GM19035 (cell line): ENCODE measurements around the gene S100A8.
"Not testable (repeated sequence)": the region's sequence is repeated elsewhere in the genome, so short reads cannot be mapped to it uniquely, and the experiment has no call there.

Experiments used
- ATAC-seq: cut with Tn5 transposase; IDR thresholded peaks from one replicate; pipeline ENCODE4 v1.9.1; 2021; ENCODE audit not compliant: unreplicated experiment

S100A8 gene

DNA sequence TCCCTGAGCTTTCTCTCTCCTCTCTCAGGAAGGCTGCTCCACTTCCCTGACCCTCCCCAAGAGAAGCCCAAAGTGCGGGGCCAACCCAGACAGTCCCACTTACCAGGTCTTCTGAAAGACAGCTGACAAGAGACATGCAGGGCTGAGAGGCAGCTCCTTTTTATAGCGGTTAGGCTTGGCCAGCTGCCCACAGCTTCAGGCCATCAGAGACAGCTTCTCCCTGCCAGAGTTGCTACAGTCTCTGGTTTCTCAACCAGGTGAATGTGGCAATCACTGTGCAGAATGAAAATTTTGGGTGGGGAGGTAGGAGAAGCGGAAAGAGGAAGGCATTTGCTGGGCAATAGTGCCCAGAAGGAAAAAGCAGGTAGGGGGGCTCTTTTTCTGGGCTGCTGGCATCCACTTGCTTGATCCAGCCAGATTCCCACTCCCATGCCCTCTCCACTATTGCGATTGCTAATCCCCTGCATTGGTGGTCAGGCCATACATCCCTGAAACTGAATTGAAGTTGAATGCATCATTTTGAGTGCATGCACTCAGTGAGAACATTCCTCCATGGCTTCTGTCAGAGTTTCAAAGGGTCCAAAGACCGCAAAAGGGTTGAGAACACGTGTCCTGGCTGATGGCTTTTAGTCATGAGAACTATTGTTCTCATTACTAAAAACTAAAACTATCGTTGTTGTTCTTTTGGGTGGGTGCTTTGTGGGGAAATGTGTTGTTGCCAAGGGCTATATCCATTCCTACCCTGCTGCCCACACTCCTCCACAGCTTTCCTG is at the start of gene S100A8:
Gene S100A8, minus strand, starts transcription at position 136 of the 773 bp plus-strand sequence. CDS start 538 bp downstream, outside the sequence.
- no peak for ATAC-seq

DNA sequence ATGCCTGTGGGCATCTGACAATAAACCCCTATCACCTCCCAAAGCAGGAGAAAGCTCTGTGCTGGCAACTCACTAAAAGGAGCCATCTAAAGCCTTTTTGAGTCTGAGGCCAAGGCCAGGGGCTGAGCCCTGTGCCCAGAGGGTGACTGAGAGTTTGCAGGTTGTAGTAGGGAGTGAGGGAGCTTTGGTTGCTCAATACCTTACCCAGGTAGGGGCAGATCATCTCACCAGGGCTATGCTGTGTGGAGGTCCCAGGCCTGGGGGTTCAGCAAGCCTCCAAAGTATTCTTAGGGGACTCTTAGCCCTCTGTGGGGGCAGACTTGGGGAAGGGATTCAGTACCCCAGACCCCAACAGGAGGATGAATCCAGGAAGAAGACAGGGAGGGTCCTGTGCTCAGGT is 48.4 kb upstream of the S100A8 start:
- no peak for ATAC-seq

GRCh38 chr1:153438599-153438998 is 47.7 kb upstream of the S100A8 start:
- no peak for ATAC-seq

GRCh38 chr1:153437236-153437635 is 46.4 kb upstream of the S100A8 start:
- no peak for ATAC-seq

DNA sequence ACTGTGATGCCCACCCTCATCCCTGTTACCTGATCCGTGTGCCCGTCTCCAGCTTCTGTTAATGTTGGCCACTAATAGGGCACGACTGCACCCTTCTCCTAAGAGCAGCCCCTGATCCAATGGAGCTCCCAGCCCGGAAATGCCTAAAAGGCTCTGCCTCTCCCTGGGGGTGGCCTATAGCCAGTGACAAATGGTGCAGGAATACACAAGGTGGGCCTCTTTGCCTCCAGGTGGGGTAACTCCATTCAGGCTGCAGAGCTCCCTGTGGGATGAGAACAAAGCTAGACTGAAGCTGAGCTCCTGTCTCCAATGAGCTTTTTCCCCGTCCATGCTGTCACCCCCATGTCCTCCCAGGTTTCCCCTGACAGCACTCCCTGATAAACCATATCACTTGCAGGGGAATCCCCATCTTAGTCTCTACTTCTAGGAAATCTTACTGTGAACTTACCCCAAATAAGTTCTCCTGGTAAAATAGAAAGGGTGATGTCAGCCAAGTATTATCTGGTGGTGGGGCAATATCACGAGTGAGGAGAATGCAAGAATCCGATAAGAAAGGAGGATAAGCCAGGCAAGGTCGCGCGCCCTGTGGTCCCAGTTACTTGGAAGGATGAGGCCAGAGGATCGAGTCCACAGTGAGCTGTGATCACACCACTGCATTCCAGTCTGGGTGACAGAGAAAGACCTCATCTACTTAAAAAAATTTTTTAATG is 44.0 kb upstream of the S100A8 start:
- ATAC-seq = no peak

DNA sequence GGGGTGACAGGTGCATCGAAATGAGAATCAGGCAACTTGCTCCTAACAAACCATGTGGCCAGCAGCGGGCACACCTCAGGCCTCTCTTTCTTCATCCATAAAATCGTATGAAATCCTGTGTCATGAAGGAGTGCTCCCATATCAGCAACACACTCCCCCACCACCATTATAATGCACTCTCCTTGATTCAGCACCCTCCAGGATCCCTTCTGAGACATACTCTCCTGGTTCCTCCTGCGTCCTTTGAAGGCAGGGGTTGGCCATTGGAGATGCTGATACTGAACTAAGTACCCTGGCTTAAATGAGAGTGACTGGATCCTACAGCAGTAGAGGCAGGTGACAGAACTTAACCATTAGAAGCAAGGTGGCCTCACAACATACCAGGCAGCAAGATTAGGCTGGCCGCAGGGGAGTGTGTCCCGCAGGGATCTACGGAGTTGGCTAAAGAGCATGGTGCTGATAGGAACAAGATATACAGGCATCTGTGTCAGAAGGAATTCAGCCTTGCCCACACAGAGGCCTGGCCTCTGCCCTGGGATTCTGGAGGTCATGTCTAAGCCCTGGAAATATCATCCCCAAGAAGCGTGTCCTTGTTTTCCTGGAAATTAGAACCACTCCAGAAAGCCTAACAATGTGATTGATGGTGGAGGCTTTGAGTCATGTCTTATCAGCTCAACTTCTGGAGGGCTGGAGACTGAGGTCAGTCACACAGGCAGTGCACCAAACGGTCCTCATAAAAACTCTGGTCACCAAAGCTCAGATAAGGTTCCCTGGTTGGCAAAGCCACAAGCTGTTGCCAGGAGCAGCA is 42.2 kb upstream of the S100A8 start:
- no peak for ATAC-seq

DNA sequence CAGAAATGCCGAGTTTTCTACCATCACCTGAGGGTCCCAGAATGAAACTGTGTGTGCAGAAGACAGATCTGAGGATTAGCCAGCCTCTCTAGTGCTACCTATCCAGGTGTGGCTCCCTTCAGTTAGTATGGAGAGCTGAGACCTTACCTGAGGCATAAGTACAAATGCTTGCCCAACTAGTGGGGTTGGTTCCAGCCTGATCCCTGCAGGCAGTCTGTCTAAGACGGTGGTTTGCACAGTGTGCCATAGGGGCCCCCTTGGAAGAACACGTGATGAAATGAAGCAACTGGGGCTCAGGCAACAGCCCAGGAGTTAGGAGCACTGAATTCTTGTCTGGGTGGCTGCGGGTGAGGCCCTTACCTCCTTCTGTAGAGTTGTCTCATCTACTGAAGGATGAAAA is 41.1 kb upstream of the S100A8 start:
- no peak for ATAC-seq

DNA sequence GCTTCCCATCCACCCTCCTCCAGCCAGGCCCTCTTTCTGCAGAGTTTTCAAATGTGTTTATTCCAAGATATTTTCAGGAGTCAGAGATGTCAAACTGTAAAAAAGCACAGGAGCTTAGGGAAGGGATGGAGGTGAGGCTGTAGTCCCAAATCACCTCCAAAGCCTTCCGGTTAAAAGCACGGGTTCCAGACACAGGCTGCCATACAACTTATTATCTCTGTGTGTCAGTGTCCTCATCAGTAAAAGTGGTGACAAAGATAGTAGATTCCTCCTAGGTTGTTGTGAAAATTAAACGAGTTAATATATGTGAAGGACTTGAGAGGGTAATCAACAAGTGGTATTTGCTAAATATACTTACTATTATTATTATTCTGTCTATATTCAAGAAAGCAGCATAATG is 40.6 kb upstream of the S100A8 start:
- no peak for ATAC-seq

DNA sequence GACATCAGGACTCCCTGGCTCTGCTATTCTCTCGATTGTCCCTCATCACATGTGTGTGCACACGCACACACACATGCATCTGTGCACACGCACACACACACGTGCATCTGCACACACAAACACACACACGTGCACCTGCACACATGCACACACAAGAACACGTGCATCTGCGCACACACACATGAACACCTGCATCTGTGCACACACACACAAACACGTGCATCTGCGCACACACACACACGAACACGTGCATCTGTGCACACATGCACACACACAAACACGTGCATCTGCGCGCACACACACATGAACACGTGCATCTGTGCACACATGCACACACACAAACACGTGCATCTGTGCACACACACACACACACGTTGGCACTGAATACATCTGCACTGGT is 40.1 kb upstream of the S100A8 start:
- ATAC-seq = no peak

DNA sequence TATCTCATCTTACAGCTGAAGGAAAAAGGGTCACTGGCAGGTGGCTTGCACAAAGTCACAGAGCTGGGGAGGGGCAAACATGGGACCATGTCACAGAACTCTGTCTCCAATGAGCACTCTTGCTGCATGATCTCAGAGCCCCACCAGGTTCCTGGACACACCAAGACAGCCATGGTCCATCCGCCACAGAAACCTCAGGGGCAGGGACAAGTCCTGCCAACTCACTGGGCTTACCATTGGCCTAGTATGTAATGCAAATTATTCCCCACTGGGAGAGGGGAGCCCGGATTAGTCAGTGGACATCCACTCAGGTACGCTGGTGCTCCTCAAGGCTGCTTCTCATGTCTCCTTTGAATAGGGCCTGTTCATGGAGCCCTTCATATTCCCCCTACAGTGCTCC is 39.7 kb upstream of the S100A8 start:
- ATAC-seq = no peak

DNA sequence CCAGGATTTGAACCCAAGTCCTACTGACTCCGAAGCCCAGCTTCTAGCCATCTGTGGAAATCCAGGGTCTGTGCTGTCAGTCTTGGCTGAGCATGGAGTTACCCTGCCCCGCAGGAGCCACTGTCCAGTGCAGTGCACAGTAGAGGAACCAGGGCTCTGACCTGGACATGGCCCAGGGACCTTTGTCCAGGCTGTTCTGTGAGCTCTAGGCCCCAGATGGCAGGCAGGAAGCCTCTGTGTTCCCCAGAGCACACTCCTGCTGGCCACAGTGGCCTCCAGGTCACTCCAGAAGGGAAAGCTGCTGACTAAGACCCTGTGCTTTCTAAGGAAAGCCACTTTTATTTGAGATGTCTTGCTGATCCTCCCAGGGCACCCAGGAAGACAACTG is 39.3 kb upstream of the S100A8 start:
- no peak for ATAC-seq

- no peak for ATAC-seq
Observed at GRCh38 chr1:153429266-153430165, 38.6 kb upstream of the S100A8 start.

- no peak for ATAC-seq
Observed at GRCh38 chr1:153428791-153429190, 37.9 kb upstream of the S100A8 start.

DNA sequence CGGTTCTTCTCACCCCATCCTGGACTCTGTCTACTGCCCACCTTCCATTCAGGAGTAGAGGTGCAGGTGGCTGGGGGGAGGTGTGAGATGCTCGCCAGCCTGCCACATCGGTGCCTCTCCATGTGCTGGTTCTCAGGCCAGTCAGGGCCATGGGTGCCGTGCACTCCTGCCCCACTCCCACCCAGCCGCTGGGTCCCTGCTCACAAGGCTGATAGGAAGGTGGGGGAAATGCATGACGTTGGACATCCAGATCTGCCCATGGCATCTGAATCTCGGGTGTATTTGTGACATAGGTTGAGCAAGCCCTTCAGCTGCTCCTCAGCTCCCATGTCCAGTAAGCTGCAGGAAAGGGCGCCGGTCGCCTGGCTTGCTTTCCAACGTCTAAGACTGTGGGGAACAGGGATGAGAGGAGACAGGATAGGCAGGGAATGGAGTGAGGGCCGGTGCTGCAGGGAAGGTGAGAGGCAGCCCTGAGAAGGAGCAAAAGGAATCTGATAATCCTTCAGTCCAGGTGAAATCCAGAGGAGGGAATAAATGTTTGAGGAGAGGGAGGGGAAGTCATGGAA is 37.3 kb upstream of the S100A8 start:
- ATAC-seq = no peak

DNA sequence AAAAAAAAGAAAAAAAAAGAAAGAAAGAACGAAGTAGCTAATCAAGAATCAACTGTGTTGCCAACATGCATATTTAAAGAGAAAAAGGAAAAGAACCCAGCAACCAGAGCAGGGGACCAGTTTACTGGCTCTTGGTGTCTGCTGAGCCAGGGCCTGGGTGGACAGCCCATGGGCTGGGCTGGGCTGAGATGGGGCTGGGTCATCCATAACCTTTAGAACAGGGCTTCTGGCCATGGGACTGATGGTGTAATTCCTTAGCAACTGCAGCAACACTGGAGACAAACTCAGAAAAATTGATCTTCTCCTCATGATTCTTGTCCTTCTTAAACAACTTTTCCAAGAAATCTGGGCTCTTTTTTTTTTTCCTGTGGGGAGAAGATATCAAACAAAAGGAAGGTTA is 35.9 kb upstream of the S100A8 start:
- ATAC-seq = no peak

DNA sequence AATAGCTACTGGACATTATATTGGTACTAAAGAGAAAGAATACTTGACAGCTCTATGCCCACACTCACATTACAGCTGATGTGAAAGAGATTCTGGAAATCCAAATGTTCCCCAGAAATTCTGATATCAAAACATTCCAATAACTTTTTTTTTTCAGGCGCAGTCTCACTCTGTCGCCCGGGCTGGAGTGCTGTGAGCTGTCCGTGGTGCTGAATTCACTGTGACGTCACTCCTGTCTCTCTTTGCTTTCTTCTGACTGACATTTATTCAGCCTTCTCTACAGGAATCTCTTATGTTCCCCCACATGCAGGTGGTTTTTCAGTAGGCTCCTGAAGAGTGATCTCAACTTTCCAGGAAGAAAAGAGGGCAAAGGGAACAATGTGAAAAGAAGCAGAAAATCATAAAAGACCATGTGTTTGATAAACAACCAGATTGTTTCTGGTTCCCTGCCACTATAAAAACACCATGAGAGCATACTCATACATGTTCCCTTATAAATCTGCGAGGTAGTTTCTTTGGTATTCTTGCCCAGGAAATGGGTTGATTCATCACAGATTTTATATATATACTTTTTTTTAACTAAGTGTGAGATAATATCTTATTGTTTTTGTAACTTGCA is 31.7 kb upstream of the S100A8 start:
- no peak for ATAC-seq

DNA sequence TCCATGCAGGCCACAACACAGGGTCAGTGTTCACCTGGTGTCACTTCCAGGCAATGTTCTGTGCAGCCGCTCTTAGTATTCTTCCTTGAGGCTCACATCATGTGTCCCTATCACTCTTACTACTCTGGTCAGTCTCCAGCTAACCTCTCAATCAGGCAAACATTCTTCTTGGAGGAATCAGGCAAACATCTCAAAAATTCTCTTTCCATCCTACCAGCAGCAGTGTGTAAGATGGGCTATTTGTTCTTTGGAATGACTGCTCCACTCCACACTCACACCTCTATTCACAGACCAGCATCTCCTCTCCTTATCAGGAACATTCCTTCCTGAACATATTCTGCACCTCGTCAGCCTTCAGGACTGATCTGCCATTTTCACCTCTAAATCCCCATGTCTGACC is 29.4 kb upstream of the S100A8 start:
- no peak for ATAC-seq

DNA sequence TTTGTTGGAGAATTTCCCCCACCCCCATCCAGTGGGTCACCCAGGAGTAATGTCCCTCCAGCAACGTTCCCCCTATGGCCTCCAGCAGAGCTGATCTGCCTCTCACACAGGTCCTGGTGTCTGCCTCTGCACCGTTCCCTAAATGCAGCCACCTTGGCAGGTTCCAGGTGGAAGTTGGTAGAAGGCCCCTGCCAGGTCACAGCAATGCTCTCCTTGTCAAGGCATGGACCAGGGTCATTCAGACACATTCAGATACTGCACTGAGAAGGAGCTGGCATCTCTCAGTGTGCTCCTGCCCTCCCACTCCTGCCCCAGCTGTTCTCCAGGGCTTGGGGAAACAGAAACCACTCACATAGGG is 28.5 kb upstream of the S100A8 start:
- not testable (repeated sequence) for ATAC-seq

DNA sequence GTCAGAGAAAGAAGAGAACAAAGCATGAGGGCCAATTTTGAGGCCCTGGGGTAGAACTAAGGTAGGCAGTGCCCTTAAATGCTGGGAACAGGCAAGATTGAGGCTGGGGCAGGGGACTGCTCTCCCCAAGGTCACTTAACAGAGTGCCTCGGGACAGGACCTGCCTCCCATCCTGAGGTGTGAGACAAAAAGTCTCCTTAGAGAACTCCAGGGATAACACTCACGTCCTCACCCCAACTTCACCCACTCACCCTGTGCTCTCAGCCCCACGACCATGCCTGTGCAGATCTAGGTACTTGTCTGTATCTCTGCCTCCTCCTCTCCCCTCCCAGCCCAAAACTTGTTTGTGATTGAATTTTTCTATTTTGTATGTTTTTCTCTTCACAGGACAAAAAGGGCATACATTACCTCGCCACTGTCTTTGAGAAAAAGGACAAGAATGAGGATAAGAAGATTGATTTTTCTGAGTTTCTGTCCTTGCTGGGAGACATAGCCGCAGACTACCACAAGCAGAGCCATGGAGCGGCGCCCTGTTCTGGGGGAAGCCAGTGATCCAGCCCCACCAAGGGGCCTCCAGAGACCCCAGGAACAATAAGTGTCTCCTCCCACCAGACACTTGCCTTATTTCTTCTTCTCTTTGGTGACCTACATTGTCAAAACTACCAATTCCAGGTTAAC is 28.0 kb upstream of the S100A8 start:
- ATAC-seq = not testable (repeated sequence)
